GM19238 (cell line): ENCODE measurements around the gene SMYD3.
"Not testable (repeated sequence)": the region's sequence is repeated elsewhere in the genome, so short reads cannot be mapped to it uniquely, and the experiment has no call there.

Source experiments
- DNase-seq: peaks from one replicate; pipeline ENCODE4 v3.0.0; 2011; ENCODE audit warnings: low spot score; ENCODE audit not compliant: insufficient read length

SMYD3 gene

GRCh38 chr1:245963649-245964048 is 543.4 kb downstream of the SMYD3 start:
- no peak for DNase-seq

DNA sequence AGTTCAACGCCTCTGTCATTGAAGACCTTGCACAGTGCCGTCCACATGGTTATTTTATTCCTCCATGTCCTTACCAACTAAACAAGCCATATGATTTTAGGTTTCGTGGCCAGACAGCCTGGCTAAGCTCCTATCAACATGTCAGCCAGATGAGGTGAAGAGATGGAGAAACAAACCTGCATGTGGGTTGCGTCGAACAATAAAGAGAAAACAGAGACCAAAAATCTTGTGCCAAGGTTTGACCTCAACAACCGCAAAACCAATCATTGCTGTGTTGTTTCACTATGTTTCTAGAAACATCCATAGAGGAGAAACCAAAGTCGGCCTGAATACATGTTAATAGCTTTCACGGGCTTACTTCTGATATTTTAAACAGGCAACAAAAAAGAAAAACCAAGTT is 544.6 kb downstream of the SMYD3 start:
- DNase-seq = no peak

GRCh38 chr1:245961137-245961540 is 545.9 kb downstream of the SMYD3 start:
- DNase-seq = no peak

- no peak for DNase-seq
Observed at GRCh38 chr1:245960171-245960570, 546.9 kb downstream of the SMYD3 start.

DNA sequence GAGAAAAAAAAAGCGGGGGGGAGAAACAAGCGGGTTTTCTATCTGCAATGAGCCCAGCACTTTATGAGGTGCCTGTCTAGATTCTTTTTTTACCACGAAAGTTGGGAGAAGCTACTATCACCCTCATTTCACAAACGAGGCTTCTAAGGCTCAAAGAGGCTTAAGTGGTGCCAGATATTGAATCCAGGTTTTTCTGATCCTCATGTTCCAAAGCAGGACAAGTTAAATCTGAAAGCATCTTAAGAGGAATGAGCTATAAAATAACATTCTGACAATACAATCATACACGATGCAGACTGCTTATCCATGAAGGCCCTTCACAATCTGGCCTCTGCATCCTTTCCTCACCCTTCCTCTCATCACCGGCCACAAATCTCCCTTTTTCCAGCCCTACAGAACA is 549.1 kb downstream of the SMYD3 start:
- no peak for DNase-seq

DNA sequence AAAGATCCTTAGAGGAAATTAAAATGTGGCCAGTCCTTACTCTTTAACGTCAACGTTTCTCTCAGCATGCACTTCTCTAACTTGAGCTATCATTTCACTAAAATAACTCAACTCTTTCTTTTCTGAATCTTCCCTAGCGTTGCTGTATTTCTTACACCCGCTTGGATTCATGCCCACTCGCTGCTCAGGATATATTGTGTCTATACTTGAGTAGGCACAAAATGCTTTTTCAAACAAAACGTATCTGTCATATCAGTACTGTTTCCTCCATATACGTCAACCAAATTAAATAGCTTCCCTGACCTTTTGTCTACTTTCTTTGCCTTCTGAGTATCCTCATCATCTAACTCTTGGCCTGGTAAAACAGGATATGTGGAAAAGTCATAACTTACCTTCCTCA is 549.7 kb downstream of the SMYD3 start:
- DNase-seq = no peak

- DNase-seq = no peak
Observed at GRCh38 chr1:245956225-245956624, 550.9 kb downstream of the SMYD3 start.

- DNase-seq = no peak
Observed at GRCh38 chr1:245953876-245954660, 553.0 kb downstream of the SMYD3 start.

DNA sequence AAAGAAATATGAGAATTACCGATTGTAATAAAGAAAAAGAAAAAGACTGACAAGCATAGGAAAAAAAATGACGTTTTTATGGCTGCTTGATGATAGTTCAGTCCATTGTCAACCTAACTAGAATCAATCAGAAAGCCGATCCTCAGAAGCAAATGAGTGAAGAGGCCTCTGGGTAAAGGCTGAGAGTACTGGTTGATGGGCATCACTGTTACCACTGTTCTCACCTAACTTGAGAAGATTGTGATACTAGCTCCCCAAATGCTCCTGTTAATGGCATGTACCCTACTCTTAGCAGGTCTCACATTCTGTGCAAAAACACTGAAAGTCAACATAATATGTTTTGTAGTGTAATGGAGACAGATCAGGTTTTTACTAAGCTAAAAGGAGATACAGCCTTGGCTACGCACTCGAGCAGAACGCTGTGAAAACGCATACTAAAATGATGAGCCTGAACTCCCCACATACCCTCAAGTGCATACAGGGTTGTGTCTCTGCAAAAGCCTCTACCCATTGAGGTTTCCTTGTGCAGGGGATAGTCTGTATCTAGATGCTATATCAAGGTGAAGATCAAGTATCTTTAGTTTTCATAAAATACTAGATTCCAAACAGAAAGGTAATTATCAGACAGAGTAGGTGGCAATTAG is 554.6 kb downstream of the SMYD3 start:
- no peak for DNase-seq

DNA sequence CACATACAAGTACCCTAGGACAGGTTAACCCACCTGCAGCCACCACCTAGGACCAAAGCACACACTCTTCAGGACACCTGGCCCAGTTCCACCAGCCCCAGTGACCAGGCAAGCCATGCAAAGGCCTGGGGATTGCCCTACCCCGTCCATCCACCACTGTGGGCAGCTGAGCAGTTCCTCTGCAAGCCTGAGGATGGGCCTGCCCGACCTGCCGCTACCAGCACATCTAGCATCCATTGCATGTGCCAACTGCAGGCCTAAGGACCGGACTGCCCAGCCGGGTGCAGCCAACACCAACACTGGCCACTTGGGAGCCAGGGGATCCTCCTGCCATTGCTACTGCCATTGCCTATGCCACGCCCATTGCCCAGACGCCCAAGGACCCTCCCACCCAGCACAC is 558.3 kb downstream of the SMYD3 start:
- DNase-seq = no peak

DNA sequence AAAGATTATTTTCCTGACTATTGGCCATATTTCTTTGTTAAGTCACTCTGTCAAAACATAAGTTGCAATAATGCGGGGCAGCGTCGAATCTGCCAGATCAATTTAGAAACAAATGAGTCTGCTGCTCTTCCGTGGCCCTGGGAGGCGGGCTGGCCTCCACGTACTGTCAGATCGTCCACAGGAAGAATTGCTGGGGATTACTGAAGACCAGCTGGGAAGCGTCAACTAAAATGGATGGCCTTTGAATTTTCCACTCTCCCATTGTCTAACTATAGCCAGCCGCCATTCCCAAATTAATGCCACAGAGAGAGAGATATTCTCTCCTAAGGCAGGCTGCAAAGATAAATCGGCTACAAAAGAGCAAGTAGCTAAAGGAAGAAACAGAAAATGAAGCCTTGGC is 560.2 kb downstream of the SMYD3 start:
- DNase-seq = no peak

GRCh38 chr1:245945136-245945535 is 561.9 kb downstream of the SMYD3 start:
- not testable (repeated sequence) for DNase-seq

DNA sequence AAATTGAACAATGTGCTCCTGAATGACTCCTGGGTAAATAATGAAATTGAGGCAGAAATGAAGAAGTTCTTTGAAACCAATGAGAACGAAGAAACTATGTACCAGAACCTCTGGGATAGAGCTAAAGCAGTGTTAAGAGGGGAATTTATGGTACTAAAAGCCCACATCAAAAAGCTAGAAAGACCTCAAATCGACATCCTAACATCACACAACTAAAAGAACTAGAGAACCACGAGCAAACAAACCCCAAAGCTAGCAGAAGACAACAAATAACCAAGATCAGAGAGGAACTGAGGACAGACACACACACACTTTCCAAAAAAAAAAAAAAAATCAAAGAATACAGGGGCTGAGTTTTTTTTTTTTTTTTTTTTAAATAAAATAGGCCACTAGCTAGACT is 564.2 kb downstream of the SMYD3 start:
- DNase-seq = no peak

DNA sequence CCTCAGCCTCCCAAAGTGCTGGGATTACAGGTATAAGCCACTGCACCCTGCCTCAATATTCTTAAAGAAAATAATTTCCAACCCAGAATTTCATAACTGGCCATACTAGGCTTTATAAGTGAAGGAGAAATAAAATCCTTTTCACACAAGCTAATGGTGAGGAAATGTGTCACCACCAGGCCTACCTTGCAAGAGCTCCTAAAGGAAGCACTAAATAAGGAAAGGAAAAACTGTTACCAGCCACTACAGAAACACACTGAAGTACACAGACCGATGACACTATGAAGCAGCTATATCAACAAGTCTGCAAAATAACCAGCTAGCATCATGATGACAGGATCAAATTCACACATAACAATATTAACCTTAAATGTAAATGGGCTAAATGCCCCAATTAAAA is 565.3 kb downstream of the SMYD3 start:
- DNase-seq = not testable (repeated sequence)

GRCh38 chr1:245939756-245940345 is 567.2 kb downstream of the SMYD3 start:
- DNase-seq = no peak

DNA sequence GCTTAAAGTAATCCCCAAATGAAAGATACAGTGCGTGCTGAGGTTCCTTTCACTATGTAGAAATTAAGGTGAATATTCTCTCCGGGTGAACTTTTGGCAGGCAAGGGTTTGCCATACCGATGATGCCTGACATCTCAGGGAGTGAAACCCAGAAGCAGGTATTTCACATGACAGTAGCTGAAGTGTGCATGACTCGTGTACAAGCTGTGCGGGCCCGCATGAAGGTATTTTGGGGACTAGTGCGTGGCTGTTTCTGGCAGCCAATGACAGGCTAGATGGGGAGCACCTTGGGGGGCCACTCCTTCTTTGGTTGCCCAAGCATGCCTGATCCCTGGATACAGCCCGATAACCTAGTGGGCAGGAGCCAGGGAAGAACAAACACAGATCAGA is 569.0 kb downstream of the SMYD3 start:
- DNase-seq = no peak

- DNase-seq = no peak
Observed at GRCh38 chr1:245937316-245938045, 569.6 kb downstream of the SMYD3 start.

- DNase-seq = no peak
Observed at GRCh38 chr1:245934409-245934808, 572.7 kb downstream of the SMYD3 start.

DNA sequence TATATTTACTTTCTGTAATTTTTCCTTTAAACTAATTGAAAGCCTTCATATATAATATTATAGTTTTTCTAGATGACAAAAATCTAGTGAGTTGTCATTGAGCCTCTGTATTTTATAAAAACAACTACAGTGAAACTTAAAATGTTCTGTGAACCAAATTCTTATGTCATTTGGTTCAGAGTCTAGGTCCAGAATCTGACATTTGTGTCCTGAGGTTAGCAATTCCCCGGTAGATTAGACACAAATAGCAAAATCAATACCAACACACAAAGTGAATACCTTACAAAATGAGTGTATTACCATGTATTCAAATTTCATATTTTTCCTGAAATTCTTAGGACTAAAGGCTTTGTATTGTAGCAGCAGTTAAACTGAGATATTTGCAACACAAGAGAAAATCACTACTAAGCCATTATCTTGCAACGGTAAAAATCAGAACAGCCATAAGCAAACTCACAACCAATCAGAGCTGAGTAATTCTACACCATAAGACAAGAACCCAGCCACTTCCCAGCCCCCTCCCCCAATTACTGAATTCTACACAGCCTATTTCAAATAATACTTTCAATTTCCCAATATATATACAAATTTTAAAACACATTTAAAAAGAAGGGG is 573.5 kb downstream of the SMYD3 start:
- DNase-seq = no peak

DNA sequence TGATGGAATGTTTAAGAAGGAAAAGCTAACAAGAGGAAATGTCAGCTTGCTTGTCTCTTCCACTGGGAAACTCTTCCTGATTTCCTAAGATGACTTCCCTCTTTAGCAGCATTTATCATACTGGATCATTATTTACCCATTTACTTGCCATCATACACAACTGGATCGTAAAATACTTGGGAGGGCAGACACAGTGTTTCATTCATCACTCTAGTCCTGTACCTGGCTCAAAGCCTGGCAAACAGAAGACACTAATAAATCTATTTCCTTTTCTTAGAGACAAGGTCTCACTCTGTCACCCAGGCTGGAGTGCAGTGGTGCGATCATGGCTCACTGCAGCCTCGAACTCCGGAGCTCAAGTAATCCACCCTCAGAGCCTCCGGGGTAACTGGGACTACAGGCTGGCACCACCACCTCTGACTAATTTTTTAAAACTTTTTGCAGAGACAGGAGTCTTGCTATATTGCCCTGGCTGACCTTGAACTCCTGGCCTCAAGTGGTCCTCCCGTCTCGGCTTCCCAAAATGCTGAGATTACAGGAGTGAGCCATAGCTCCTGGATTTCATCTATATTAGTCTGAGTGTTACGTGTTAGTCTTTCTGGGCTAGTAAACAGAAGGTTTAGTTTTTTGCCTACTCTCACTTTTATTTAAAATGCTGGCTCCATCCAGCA is 574.6 kb downstream of the SMYD3 start:
- DNase-seq = no peak

DNA sequence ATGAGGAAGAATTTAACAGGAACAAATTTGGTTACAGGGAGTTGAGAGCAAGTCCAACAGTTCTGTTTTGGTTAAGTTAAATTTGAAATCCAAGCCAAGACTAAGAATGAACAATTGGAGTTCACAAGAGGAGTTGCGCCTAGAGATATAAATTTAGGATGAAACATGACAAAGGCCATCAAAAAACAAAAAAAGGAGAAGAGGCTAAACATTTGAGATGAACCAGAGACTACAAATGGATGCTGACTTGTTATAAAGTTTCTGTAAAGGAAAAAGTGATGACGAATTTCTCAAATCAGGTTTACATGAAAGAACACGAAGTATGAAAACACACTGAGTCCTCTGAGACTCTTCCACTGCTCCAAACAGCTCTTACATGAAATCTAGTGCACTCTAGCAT is 575.6 kb downstream of the SMYD3 start:
- DNase-seq = no peak
